ENCODE data around the gene RPS21. TPM values are rescaled to one million over a fixed set of nuclear protein-coding genes. Genes with fewer than 3 reads are reported as not detected.

Gene RPS21
- total and polyA plus RNA-seq, 2 experiments from 2014 or later = 378 to 839 TPM

- H3K36me3 ChIP-seq = peaks cover 10% of the 10 kb centered on the region
- H3K27me3 ChIP-seq = no peaks in the 10 kb centered on the region
- H3K9me3 ChIP-seq (ENCODE audit: low read depth) = no peaks in the 10 kb centered on the region
- TF ChIP-seq, protein P1, sequence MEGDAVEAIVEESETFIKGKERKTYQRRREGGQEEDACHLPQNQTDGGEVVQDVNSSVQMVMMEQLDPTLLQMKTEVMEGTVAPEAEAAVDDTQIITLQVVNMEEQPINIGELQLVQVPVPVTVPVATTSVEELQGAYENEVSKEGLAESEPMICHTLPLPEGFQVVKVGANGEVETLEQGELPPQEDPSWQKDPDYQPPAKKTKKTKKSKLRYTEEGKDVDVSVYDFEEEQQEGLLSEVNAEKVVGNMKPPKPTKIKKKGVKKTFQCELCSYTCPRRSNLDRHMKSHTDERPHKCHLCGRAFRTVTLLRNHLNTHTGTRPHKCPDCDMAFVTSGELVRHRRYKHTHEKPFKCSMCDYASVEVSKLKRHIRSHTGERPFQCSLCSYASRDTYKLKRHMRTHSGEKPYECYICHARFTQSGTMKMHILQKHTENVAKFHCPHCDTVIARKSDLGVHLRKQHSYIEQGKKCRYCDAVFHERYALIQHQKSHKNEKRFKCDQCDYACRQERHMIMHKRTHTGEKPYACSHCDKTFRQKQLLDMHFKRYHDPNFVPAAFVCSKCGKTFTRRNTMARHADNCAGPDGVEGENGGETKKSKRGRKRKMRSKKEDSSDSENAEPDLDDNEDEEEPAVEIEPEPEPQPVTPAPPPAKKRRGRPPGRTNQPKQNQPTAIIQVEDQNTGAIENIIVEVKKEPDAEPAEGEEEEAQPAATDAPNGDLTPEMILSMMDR (IDR thresholded peaks at IDR 0.05; ENCODE audit: low read depth, low read length) = no peak
- DNase-seq (ENCODE audit: low read depth in 1 of 2, low spot score in 1 of 2) = no peak
- H3K27ac ChIP-seq = no peak overlapping the region
- no peak overlapping the region for H3K4me3 ChIP-seq
- H3K4me1 ChIP-seq (ENCODE audit: low read depth) = peaks cover 17% of the 10 kb centered on the region
Observed at GRCh38 chr20:62351469-62352401, 35.2 kb upstream of the RPS21 start.

DNA sequence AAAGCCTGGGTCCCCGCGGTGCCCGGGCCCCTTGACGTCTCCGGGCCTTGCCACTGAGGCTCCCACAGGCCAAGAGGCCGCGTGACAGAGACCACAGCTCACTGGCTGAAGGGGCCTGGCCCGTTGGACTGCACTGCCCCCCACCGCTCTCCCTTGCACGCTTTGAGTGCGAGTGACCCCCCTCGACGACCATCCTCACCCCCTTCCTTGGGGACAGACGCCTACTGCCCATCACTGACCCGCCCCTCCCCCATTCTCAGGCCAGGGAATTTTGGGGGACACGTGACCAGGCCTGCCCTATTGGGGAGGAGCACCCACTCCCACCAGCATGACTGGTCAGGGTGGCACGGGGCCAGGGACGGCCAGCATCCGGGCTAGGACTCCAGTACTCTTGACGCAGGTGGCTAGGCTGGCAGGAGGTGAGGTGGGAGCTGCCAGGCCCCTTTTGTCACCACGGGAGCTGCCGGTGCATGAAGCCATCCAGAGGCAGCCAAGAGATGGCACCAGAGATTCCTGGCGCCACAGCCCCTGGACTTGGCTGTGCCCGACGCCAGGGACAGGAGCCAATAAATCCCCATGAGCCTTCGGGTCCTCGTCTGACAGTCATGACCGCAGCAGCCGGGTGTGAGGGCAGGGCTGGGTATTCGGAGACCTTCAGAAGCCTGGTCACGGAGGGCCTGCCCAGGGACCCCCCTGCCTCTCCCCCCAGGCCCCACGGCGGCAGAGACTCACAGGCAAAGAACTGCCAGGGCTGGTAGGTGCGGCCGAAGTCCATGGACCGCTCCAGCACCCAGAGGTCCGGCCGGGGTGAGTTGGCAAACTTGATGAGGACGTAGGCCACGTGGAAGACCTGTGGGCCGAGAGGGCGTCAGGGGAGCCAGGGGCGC lies 34.3 kb upstream of the RPS21 start:
- H3K4me3 ChIP-seq = no peak overlapping the region
- H3K9me3 ChIP-seq (ENCODE audit: low read depth) = no peaks in the 10 kb centered on the region
- H3K36me3 ChIP-seq = peaks cover 10% of the 10 kb centered on the region
- TF ChIP-seq, protein P1 (IDR thresholded peaks at IDR 0.05; ENCODE audit: low read depth, low read length) = no peak
- peaks cover 21% of the 10 kb centered on the region for H3K4me1 ChIP-seq (ENCODE audit: low read depth)
- H3K27me3 ChIP-seq = no peaks in the 10 kb centered on the region
- H3K27ac ChIP-seq = no peak overlapping the region
- no peak for DNase-seq (ENCODE audit: low read depth in 1 of 2, low spot score in 1 of 2)

GRCh38 chr20:62353289-62354030 lies 33.4 kb upstream of the RPS21 start:
- TF ChIP-seq, protein P1 (IDR thresholded peaks at IDR 0.05; ENCODE audit: low read depth, low read length) = no peak
- peaks cover 10% of the 10 kb centered on the region for H3K36me3 ChIP-seq
- H3K4me1 ChIP-seq (ENCODE audit: low read depth) = peaks cover 21% of the 10 kb centered on the region
- H3K9me3 ChIP-seq (ENCODE audit: low read depth) = no peaks in the 10 kb centered on the region
- no peak for DNase-seq (ENCODE audit: low read depth in 1 of 2, low spot score in 1 of 2)
- no peak overlapping the region for H3K4me3 ChIP-seq
- no peaks in the 10 kb centered on the region for H3K27me3 ChIP-seq
- no peak overlapping the region for H3K27ac ChIP-seq

- no peak overlapping the region for H3K4me3 ChIP-seq
- peak overlapping the region; percentile 13 for H3K27ac ChIP-seq
- peaks cover 21% of the 10 kb centered on the region for H3K4me1 ChIP-seq (ENCODE audit: low read depth)
- TF ChIP-seq, protein P1 (IDR thresholded peaks at IDR 0.05; ENCODE audit: low read depth, low read length) = no peak
- peaks cover 10% of the 10 kb centered on the region for H3K36me3 ChIP-seq
- no peak for DNase-seq (ENCODE audit: low read depth in 1 of 2, low spot score in 1 of 2)
- no peaks in the 10 kb centered on the region for H3K9me3 ChIP-seq (ENCODE audit: low read depth)
- H3K27me3 ChIP-seq = no peaks in the 10 kb centered on the region
Observed at GRCh38 chr20:62354031-62354808, 32.7 kb upstream of the RPS21 start.

All from cardiac muscle cell (in vitro differentiated cells and primary cell).